Right hindlimb (tissue), 1 donor: ENCODE data around the gene CTSC.
"Not testable (repeated sequence)": the region's sequence is repeated elsewhere in the genome, so short reads cannot be mapped to it uniquely, and the experiment has no call there.

Experiments used
- DNase-seq: peaks from one replicate; pipeline ENCODE4 v3.0.0-alpha.2; 2018

The CTSC gene

GRCh38 chr11:88277349-88277915 lies 60.1 kb downstream of the CTSC start:
- no peak for DNase-seq

- DNase-seq = no peak
Measured at GRCh38 chr11:88275636-88276035, 61.9 kb downstream of the CTSC start.

GRCh38 chr11:88266919-88267318 lies 70.6 kb downstream of the CTSC start:
- DNase-seq = no peak

GRCh38 chr11:88266157-88266556 lies 71.4 kb downstream of the CTSC start:
- DNase-seq = no peak

GRCh38 chr11:88259431-88259830 lies 78.1 kb downstream of the CTSC start:
- no peak for DNase-seq

GRCh38 chr11:88252208-88252607 lies 85.3 kb downstream of the CTSC start:
- no peak for DNase-seq

GRCh38 chr11:88250566-88251242 lies 86.8 kb downstream of the CTSC start:
- DNase-seq = no peak

GRCh38 chr11:88249706-88250105 lies 87.8 kb downstream of the CTSC start:
- DNase-seq = no peak

- no peak for DNase-seq
Measured at GRCh38 chr11:88246696-88247095, 90.8 kb downstream of the CTSC start.

- DNase-seq = not testable (repeated sequence)
Measured at GRCh38 chr11:88245576-88245975, 92.0 kb downstream of the CTSC start.
